UCSD-AML1 (cell line): ENCODE data around the gene SMC5.
"Not testable (repeated sequence)": the region's sequence is repeated elsewhere in the genome, so short reads cannot be mapped to it uniquely, and the experiment has no call there.

ENCODE experiments used
- DNase-seq: peaks from one replicate; lab custom pipeline; 2025; ENCODE audit not compliant: unreplicated experiment; lab: John Stamatoyannopoulos, UW

SMC5 gene

GRCh38 chr9:70262948-70263347 is 4.2 kb downstream of the SMC5 start:
- DNase-seq, result no peak

- no peak for DNase-seq
Measured at GRCh38 chr9:70263421-70263820, 4.6 kb downstream of the SMC5 start.

- DNase-seq, result no peak
Measured at GRCh38 chr9:70278305-70278704, 19.5 kb downstream of the SMC5 start.

DNA sequence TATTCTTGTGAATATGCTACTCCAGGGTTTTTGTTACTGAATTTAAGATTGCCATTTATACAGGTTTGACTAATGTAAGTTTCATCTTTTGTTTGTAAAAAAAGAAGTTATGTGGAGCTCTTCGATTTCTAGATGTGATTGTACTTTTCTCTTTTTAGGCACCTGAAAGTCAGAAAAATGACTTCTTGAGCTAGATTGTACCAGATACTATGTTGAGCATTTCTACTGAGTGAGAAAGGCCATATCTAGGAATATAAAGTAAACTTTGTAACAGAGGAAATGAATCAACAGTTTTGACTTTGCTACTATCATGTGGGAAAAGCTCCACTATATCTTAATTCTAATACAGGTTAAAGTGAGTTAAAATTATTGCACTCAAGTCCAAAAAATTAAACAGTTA is 25.1 kb downstream of the SMC5 start:
- DNase-seq, result no peak

GRCh38 chr9:70285246-70285645 is 26.5 kb downstream of the SMC5 start:
- no peak for DNase-seq

GRCh38 chr9:70285981-70286598 is 27.3 kb downstream of the SMC5 start:
- DNase-seq, result no peak

DNA sequence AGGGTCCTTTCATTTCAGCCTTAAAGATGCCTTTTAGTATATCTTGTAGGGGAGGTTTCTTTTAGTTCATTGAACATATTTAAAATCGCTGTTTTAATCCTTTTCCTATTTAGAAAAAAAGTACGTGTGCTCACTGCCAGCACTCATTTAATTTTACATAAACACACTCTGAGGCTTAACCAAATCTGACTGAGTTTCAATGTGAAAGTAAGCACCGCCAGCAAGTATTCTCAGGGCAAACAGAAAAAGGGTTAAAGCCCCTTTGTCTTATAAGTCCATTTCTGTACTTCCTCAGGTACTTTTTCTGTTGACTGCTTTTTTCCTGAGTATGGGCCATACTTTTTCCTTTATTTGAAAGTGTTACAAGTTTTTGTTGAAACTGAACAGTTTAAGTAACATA is 31.8 kb downstream of the SMC5 start:
- DNase-seq, result no peak

DNA sequence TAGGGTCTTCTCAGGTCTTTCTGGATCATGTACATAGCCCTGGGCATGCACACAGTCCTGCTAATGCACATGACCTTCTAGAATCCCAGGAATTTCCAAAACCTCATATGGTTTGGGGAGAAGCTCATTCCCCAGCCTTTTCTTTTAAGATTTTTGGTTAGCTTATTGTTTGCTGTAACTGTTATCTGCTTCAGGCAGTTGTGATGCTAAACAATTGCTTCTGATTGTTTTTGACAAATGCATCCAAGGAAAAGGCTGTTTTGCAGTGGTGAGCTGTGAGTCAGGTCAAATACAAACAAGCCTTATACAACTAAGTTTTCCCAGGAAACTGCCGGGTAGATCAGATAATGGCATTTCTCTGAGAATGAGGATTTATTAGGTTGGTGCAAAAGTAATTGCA is 32.7 kb downstream of the SMC5 start:
- DNase-seq, result no peak

DNA sequence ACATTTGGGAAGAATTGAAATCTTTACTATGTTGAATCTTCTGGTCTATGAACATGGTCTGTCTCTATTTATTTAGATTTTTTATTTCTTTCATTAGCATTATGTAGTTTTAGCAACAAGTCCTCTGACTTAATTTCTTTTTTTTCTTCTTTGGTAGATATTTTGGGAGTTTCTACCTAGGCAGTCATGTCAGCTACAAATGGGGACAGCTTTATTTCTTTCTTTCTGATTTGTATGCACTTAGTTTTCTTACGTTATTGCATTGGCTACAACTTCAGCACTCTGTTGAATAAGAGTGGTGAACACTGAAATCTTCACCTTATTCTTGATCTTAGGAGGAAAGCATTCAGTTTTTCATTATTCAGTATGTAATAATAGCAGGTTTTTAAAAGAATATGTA is 33.5 kb downstream of the SMC5 start:
- DNase-seq, result no peak

DNA sequence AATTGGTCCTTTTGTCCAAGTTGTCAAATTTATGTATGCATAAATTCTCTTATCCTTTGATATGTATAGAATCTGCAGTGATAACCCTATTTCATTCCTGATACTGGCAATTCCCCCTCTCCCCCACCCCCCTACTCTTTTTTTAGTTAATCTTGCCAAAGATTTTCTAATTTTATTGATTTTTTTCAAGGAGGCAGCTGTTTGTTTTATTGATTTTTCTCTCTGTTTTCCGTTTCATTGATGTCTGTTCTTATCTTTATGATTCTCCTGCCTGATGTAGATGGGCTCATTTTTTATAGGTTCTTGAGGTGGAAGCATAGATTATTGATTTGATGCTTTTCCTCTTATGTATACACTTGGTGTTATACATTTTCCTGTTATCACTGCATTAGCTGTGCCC is 34.4 kb downstream of the SMC5 start:
- no peak for DNase-seq

DNA sequence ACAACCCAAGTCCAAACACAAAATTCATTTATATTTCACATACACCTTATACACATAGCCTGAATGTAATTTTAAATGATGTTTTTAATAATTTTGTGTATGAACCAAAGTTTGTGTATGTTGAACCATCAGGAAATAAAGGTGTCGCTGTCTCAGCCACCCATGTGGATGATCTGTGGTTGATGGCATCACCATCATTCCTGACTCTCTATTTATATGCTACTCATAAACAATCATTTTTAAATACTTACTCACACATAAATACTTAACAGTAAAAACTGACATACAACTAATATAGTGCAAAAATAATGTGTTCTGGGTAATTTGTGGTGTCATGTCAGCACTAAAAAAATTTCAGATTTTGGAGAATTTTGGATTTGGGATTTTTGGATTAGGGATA is 38.4 kb downstream of the SMC5 start:
- no peak for DNase-seq

- DNase-seq, result no peak
Measured at GRCh38 chr9:70298245-70298771, 39.5 kb downstream of the SMC5 start.

DNA sequence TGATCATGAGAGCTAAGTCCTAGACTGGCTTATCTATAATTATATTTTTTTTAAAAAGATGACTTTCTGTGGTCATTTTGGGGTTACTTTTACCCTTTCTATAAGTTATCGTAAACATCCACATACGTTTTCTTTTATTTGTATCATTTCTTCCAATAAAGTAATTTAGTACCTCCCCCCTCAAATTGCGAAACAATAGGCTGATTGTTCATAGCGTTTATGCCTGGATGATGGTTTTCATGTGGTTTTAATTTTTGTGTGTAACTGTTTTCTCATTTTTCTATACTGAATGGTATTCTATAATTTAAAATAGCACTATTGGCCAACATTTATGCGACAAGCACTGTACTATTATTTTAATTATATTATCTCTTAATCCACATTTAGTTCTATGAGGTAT is 44.5 kb downstream of the SMC5 start:
- DNase-seq, result no peak

DNA sequence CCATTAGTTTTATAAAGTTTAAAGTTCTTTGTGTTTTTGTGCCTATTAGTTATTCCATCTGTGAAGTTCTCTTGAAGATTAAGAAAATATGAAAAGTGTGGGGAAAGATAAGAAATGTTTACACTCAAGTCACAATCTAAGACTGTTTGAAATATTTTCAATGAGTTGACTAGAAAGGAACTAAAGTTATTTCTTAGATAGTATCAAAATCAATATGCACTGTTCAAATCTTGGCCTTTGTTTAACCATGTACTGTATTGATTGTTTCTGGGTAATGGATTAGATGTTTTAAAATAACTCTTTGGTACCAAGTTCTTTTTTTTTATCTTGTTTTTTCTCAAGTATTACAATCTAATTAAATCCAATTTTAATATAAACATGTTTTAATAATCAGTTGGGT is 46.0 kb downstream of the SMC5 start:
- DNase-seq, result no peak

DNA sequence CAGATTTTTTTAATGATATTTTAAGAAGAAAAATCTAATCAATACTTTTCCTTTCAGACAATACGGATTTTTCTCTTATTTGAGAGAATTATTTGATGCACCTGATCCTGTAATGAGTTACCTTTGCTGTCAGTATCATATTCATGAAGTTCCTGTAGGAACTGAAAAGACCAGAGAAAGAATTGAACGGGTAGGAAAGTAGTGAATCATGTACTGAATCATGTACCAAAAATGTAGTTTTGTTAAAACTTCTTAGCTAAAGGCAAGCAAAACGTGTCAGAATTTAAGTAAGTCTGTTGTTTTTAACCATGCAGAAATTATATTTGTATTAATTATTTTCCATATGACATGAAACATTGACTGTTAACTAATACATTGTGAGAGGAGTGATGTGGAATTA is 56.6 kb downstream of the SMC5 start:
- no peak for DNase-seq

DNA sequence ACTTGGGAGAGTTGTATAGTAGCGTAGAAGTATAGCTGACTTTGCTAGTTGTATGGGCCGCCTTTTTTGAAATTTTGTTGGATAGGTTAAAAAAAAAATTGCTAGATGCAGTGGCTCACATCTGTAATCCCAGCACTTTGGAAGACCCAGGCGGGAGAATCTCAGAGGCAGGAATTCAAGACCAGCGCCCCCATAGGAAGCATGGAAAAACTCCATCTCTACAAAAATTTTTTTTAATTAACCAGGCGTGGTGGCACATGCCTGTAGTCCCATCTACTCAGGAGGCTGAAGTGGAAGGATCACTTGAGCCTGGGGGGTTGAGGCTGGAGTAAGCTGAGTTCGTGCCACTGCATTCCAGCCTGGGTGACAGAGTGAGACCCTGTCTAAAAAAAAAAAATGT is 59.2 kb downstream of the SMC5 start:
- DNase-seq, result no peak

GRCh38 chr9:70322096-70322495 is 63.3 kb downstream of the SMC5 start:
- no peak for DNase-seq

- no peak for DNase-seq
Measured at GRCh38 chr9:70324963-70325362, 66.2 kb downstream of the SMC5 start.

- not testable (repeated sequence) for DNase-seq
Measured at GRCh38 chr9:70328625-70329024, 69.8 kb downstream of the SMC5 start.

DNA sequence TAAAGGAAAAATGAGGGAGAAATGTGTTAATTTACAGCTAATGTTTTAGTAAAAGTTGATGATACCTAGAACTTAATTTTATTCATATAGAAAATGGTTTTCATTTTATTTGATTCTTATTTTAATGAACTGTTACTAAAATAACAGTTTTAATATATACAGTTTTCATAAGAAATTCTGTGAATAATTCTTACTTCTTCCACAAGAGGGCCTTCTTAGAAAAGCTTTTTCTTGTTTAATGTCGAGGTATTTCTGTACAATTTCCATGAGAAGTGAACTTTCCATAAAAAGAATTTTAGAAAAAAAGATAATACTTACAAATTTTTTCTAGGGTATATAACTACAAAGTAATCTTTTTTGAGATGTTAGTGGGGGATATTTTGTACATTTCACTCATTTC is 81.8 kb downstream of the SMC5 start:
- no peak for DNase-seq

DNA sequence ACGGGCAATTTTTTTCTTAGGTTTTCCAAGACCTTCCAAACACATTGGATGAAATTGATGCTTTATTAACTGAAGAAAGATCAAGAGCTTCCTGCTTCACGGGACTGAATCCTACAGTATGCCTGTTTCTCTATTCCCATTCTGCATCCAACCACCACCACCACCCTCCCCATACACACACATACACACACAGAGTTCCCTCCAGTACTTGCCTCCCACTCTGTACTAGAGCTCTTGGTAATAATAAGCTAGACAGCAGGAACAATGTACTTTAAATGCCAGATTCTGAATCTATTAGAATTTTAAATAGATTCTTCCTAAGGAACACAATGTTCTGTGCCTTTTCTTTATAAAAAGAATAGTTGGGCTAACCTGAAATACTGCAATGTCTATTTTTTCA is 88.3 kb downstream of the SMC5 start:
- DNase-seq, result no peak

DNA sequence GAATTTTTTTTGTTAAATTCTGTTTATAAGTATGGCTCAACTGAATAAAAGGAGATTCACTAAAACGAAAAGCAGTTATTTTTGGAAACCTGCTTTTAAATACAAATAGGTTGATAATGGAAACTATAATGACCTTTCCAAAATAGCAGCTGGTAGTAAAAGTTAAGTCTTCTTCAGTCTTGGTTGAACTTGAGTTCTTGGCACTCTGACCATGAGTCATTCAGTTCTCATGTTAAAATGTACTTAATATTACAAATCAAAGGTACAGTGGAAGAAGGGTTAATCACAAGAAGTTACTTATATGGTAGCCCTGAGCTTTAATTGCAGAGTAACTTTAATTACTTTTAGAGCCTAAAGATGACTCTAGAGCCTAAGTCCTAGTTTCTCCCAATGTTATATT is 93.6 kb downstream of the SMC5 start:
- DNase-seq, result no peak

- no peak for DNase-seq
Measured at GRCh38 chr9:70352802-70353201, 94.0 kb downstream of the SMC5 start.
